NCI-H345 (cell line): ENCODE results near the gene CCDC174.

Source experiments
- DNase-seq: peaks from one replicate; lab custom pipeline; 2025; lab: John Stamatoyannopoulos, UW

CCDC174 gene

GRCh38 chr3:14703128-14703750 lies 51.7 kb downstream of the CCDC174 start:
- DNase-seq = no peak

GRCh38 chr3:14703791-14704190 lies 52.2 kb downstream of the CCDC174 start:
- DNase-seq = no peak

- DNase-seq = no peak
Measured at GRCh38 chr3:14706096-14706495, 54.5 kb downstream of the CCDC174 start.

GRCh38 chr3:14716591-14716990 lies 65.0 kb downstream of the CCDC174 start:
- no peak for DNase-seq

- no peak for DNase-seq
Measured at GRCh38 chr3:14717307-14717706, 65.7 kb downstream of the CCDC174 start.

GRCh38 chr3:14718539-14718938 lies 67.0 kb downstream of the CCDC174 start:
- no peak for DNase-seq

- DNase-seq = no peak
Measured at GRCh38 chr3:14719006-14719405, 67.4 kb downstream of the CCDC174 start.

- DNase-seq = no peak
Measured at GRCh38 chr3:14721126-14721864, 69.7 kb downstream of the CCDC174 start.
